ENCODE measurements around the gene CTNND2.

The CTNND2 gene

GRCh38 chr5:11277323-11277722 lies 626.9 kb downstream of the CTNND2 start:
- no peak for DNase-seq (ENCODE audit: low read depth in 1 of 2, low spot score in 1 of 2)

GRCh38 chr5:11273180-11273903 lies 630.9 kb downstream of the CTNND2 start:
- DNase-seq (ENCODE audit: low read depth in 1 of 2, low spot score in 1 of 2), result no peak

DNA sequence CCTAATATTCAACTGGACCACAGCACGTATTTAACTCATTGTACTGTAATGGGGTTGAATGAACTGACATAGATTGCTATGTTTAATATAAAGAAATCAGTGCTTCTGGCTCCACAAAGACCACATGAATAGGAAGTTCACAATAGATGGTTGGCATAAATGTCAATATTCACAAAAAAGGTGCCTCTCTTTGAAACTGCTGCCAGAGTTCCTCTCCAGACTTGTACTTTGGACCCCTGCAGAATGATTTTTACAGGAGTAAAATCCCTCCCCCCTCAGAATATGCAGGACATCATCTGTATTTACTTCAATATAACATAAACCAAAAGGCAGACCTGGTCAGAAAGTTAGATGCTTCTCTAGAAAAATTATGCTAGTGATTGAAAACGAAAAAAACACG lies 634.7 kb downstream of the CTNND2 start:
- no peak for DNase-seq (ENCODE audit: low read depth in 1 of 2, low spot score in 1 of 2)

GRCh38 chr5:11268891-11269290 lies 635.4 kb downstream of the CTNND2 start:
- no peak for DNase-seq (ENCODE audit: low read depth in 1 of 2, low spot score in 1 of 2)

GRCh38 chr5:11266331-11266730 lies 637.9 kb downstream of the CTNND2 start:
- DNase-seq (ENCODE audit: low read depth in 1 of 2, low spot score in 1 of 2), result no peak

GRCh38 chr5:11261241-11261640 lies 643.0 kb downstream of the CTNND2 start:
- DNase-seq (ENCODE audit: low read depth in 1 of 2, low spot score in 1 of 2), result no peak

- no peak for DNase-seq (ENCODE audit: low read depth in 1 of 2, low spot score in 1 of 2)
These were observed 646.2 kb downstream of the CTNND2 start for GRCh38 chr5:11258001-11258400.

GRCh38 chr5:11252523-11252922 lies 651.7 kb downstream of the CTNND2 start:
- no peak for DNase-seq (ENCODE audit: low read depth in 1 of 2, low spot score in 1 of 2)

GRCh38 chr5:11252075-11252474 lies 652.2 kb downstream of the CTNND2 start:
- DNase-seq (ENCODE audit: low read depth in 1 of 2, low spot score in 1 of 2), result no peak

DNA sequence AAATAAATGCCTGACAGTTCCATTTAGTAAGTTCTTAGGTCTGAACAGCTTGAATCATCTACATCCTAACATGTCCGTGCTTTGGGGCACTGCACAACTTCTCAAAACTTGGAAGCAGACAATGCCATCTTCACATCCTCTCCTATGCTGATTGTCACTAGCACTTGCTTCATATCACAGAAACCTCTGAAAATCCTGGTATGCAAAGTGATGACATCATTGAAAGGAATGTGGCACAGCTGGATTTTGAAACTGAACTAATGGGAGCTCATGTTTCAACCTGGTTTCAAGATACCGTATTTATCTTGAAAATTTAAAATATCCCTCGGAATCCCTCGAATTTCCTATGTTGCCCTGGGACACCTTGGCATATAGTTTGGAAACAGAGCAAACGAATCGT lies 653.0 kb downstream of the CTNND2 start:
- DNase-seq (ENCODE audit: low read depth in 1 of 2, low spot score in 1 of 2), result no peak

DNA sequence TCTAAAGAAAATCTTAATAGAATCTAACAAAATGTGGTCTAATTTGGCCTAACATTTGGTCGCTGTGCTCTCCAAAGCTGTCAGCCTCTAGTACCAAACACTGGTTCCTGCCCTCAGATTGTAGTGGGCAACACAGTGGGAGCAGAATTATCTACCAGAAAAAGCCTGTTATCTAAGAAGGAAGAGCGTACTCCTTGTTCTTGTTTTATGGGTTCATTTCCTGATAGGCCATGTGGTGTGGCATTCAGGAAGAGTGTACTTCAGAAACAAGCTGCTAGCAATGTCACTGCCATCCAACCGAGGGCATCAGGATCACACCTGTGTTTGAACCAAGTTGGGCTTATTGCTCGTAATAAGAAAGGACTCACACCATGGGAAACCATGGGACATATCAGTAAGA lies 655.3 kb downstream of the CTNND2 start:
- no peak for DNase-seq (ENCODE audit: low read depth in 1 of 2, low spot score in 1 of 2)

DNA sequence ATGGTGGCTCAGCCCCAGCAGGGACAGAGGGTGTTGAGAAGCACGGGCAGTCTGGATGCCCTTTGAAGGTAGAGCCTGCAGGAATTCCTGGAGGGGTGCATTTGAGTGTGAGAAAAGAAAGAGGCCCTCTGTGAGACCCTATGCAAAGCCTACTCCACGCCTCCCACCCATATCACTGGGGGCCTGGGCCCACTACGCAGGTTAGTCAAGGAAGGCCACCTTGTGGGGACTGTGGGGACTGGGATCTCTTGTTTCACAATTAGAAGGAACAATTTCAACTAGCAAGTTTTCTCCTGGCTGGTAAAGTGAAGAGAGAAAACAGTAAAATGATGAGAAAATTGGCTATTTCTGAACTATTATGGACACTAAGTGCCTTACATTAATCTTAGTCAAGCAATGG lies 657.0 kb downstream of the CTNND2 start:
- DNase-seq (ENCODE audit: low read depth in 1 of 2, low spot score in 1 of 2), result no peak

- no peak for DNase-seq (ENCODE audit: low read depth in 1 of 2, low spot score in 1 of 2)
These were observed 663.7 kb downstream of the CTNND2 start for GRCh38 chr5:11240293-11241190.

DNA sequence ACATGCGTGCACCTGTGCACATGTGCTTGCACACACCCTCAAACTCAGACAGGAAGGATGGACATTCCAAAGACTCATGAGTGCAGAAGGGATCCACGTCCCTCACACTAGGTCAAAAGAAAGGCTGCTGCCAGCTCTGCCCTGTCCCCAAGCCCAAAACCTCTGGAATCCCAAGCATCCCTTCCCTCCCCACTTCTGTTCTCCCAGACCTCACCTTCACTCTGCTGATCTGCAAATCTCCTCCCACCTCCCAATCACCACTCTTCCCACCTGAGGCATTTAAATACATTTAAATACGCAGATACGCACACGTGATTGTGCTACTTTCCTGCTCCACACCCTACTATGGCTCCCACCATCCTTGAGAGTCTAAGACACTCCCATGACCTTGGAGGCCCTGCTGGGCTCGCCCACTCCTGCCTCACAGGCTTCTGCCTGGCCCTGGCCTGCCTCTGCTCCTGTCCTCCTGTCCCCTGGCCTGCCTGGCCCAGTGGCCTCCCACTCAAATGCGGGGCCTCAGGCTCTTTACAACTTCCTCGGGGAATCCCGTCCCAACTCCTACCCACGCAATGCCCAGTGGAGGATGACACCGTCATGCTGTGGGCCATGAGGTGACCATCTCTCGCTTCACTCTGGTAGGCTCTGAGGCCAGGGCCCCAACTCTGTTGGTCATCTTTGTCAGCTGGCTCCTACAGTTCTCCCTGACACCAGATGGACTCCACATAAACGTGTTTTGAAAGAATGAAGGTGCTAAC lies 664.8 kb downstream of the CTNND2 start:
- DNase-seq (ENCODE audit: low read depth in 1 of 2, low spot score in 1 of 2), result no peak

DNA sequence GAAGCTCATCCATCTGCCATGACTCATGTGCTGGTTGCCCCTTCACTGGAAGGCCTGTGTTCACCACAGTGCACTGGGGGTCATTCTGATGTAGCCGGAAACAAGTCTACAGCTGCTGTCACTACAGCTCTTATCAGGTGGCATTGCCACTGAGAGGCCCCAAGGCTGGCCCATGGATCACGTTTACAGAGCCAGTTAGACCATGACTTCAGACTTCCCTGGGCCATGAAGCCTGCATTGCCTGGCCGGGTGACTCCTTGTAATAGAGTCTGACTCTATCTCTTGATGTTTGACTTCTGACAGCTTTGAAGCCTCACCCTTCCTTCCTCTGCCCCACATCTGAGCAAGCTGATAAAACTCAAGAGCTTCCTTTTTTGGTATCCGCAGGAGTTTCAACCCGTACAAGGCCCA lies 669.7 kb downstream of the CTNND2 start:
- DNase-seq (ENCODE audit: low read depth in 1 of 2, low spot score in 1 of 2), result no peak

- DNase-seq (ENCODE audit: low read depth in 1 of 2, low spot score in 1 of 2), result no peak
These were observed 673.4 kb downstream of the CTNND2 start for GRCh38 chr5:11230890-11231289.

GRCh38 chr5:11227064-11227463 lies 677.2 kb downstream of the CTNND2 start:
- no peak for DNase-seq (ENCODE audit: low read depth in 1 of 2, low spot score in 1 of 2)

DNA sequence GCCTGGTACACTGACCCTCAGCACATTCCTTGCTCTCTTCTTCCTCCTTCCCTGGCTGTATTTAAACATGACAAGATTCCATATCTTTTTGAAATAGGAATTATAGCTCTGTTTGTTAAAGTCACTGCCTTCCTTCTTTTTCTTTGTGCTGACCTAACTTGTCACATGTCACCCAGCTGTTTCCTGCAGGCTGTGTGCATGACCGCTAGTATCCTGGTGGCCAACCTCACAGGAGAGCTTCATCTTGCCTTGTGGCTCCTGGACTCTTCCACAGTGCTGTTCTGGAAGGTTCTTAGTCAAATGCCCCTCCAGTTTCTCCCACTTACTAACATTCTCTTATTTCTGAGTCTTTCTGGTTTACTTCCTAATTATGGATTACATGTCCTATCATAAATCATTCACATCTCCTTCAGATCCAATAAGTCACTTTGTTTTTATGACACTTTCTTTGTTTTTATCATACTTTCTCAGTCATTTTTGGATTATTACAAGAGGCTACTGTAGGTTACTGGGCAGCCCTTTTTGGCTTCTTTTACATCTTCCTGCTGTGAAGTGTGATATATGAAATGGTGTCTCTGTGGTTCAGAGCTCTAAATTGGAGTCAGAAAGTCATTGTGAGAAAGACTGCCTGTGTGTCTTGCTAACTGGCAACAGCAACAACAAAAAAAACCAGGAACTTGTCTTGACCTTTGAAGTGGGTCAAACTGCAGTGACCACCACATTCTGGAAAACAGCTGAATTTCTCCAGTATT lies 679.6 kb downstream of the CTNND2 start:
- no peak for DNase-seq (ENCODE audit: low read depth in 1 of 2, low spot score in 1 of 2)

DNA sequence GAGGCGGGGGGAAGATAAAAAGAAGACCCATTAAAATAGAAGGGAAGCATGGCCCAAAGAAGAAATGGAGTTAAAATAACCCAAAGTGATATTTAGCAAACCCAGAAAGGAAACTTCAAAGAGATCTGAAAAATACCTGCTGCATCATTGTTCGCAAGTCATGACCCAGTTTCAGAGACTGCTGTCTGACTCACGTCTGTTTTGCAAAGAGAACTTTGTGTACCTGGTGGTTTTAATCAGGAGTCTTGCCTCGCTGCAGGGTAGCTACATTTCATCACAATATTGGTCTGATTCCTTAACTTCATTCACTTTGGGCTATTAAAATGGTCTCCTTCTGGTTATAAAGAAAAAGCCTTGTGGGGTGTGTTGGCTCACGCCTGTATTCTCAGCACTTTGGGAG lies 682.1 kb downstream of the CTNND2 start:
- no peak for DNase-seq (ENCODE audit: low read depth in 1 of 2, low spot score in 1 of 2)

- no peak for DNase-seq (ENCODE audit: low read depth in 1 of 2, low spot score in 1 of 2)
These were observed 689.2 kb downstream of the CTNND2 start for GRCh38 chr5:11214864-11215644.
